ENCODE data around the gene NXPH4. TPM values are rescaled to one million over a fixed set of nuclear protein-coding genes. Genes with fewer than 3 reads are reported as not detected.

The NXPH4 gene
- total RNA-seq, 4 donors from 2014 or later = 18.4 to 21.3 (median 19.9) TPM

DNA sequence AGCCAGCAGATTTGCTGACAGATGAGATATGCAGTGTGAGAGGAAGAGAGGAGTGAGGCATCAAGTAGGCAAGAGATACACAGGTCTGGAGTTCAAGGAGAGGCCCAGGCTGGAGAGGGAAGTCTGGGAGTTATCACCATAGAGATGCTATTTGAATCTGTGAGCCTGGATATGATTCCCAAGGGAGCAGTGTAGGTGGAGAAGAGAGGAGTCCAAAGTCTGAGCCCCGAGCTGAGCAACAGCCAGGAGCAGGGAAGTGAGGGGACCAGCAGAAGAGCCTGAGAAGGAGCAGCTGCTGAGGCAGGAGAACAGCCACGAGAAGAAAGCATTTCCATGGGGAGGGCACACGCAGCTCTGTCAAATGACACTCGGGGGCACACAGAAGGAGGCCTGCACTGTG is 20.2 kb upstream of the NXPH4 start:
- H3K4me3 ChIP-seq (ENCODE audit: low read depth, poor library complexity, severe bottlenecking) = no peak overlapping the region
- intact Hi-C loops (cut with DNase I; ENCODE audit: low total_unique reads) = no loop called here
- no peak for DNase-seq (ENCODE audit: low spot score in 2 of 2)
- TF ChIP-seq, protein P1, sequence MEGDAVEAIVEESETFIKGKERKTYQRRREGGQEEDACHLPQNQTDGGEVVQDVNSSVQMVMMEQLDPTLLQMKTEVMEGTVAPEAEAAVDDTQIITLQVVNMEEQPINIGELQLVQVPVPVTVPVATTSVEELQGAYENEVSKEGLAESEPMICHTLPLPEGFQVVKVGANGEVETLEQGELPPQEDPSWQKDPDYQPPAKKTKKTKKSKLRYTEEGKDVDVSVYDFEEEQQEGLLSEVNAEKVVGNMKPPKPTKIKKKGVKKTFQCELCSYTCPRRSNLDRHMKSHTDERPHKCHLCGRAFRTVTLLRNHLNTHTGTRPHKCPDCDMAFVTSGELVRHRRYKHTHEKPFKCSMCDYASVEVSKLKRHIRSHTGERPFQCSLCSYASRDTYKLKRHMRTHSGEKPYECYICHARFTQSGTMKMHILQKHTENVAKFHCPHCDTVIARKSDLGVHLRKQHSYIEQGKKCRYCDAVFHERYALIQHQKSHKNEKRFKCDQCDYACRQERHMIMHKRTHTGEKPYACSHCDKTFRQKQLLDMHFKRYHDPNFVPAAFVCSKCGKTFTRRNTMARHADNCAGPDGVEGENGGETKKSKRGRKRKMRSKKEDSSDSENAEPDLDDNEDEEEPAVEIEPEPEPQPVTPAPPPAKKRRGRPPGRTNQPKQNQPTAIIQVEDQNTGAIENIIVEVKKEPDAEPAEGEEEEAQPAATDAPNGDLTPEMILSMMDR (IDR thresholded peaks at IDR 0.05) = no peak
- no peak for TF ChIP-seq POLR2A (IDR thresholded peaks at IDR 0.05)
- WGBS, 2 donors = 73 to 75% methylated on average over 4 of the region's 4 CpGs

DNA sequence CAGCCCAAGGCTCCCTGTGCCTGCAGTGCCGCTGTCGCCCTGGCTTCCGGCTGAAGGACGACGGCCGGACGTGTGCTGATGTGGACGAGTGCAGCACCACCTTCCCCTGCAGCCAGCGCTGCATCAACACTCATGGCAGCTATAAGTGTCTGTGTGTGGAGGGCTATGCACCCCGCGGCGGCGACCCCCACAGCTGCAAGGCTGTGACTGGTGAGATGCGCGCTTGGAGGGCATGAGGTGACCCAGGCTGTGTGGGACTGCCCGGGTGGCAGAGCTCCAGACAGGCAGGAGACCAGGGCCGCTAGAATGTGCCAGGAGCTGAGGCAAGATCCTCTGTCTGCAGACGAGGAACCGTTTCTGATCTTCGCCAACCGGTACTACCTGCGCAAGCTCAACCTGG is 19.6 kb upstream of the NXPH4 start:
- 88 to 90% methylated on average over 17 to 22 of the region's 22 CpGs for WGBS, 2 donors
- TF ChIP-seq, protein P1 (IDR thresholded peaks at IDR 0.05) = no peak

DNA sequence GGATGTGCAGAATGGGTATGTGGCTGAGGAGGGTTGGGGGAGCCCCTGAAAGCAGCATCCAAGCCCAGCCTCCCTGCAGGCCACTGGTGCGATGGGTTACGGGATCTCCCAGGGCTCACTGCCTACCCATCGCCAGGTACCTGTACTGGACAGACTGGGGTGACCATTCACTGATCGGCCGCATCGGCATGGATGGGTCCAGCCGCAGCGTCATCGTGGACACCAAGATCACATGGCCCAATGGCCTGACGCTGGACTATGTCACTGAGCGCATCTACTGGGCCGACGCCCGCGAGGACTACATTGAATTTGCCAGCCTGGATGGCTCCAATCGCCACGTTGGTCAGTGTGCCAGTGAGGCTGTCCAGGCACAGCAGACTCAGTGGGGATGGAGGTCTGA is 18.3 kb upstream of the NXPH4 start:
- intact Hi-C loops (cut with DNase I; ENCODE audit: low total_unique reads) = no loop called here
- no peak for DNase-seq (ENCODE audit: low spot score in 2 of 2)
- 85 to 87% methylated on average over 17 of the region's 17 CpGs for WGBS, 2 donors
- no peak overlapping the region for H3K4me3 ChIP-seq (ENCODE audit: low read depth, poor library complexity, severe bottlenecking)
- TF ChIP-seq POLR2A (IDR thresholded peaks at IDR 0.05) = no peak
- TF ChIP-seq, protein P1 (IDR thresholded peaks at IDR 0.05) = no peak

More for the DNA sequence above, 19.6 kb upstream of the NXPH4 start:
- DNase-seq (ENCODE audit: low spot score in 2 of 2) = no peak
- intact Hi-C loops (cut with DNase I; ENCODE audit: low total_unique reads) = no loop called here
- no peak overlapping the region for H3K4me3 ChIP-seq (ENCODE audit: low read depth, poor library complexity, severe bottlenecking)

DNA sequence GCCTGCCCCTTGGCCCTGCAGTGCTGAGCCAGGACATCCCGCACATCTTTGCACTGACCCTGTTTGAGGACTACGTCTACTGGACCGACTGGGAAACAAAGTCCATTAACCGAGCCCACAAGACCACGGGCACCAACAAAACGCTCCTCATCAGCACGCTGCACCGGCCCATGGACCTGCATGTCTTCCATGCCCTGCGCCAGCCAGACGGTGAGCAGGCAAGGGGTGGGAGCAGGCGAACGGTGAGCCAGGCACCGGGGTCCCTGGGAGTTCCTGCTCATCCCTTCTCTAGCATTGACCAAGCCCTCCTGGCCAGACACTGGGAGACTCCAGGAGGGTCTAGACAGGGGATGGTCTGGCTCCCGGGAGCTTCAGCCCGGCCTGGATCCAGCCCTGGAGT is 17.4 kb upstream of the NXPH4 start:
- TF ChIP-seq, protein P1 (IDR thresholded peaks at IDR 0.05) = no peak
- WGBS, 2 donors = 88 to 90% methylated on average over 9 to 15 of the region's 15 CpGs
- no peak overlapping the region for H3K4me3 ChIP-seq (ENCODE audit: low read depth, poor library complexity, severe bottlenecking)
- intact Hi-C loops (cut with DNase I; ENCODE audit: low total_unique reads) = no loop called here
- no peak for DNase-seq (ENCODE audit: low spot score in 2 of 2)

DNA sequence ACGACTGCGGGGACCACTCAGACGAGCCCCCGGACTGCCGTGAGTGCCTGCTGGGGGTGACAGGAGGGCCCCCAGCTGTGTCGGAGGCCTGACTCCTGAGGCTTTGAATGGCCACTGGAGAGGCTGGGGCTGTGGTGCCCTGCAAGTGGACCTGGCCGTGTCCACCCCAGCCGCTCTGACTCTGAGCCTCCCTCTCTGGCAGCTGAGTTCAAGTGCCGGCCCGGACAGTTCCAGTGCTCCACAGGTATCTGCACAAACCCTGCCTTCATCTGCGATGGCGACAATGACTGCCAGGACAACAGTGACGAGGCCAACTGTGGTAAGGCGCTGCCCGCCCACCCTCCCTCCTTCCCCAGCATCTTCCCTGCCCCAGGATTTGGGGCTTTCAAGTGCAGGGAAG is 16.1 kb upstream of the NXPH4 start:
- H3K4me3 ChIP-seq (ENCODE audit: low read depth, poor library complexity, severe bottlenecking) = no peak overlapping the region
- no peak for TF ChIP-seq POLR2A (IDR thresholded peaks at IDR 0.05)
- no peak for DNase-seq (ENCODE audit: low spot score in 2 of 2)
- WGBS, 2 donors = 94 to 96% methylated on average over 10 to 13 of the region's 15 CpGs
- intact Hi-C loops (cut with DNase I; ENCODE audit: low total_unique reads) = no loop called here

DNA sequence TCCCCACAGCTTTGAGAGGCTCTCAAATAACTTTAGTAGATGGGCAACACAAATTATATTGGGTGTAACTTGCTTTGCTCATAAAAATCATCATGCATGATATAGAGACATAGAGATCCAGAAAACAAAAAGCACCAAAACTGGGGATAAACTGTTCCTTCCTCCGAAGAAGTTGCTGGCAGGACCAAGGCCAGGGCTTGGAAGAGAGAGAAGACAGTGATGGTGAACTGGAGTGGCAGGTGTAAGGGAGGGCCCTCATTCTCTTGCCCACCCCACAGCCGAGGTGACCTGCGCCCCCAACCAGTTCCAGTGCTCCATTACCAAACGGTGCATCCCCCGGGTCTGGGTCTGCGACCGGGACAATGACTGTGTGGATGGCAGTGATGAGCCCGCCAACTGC is 15.4 kb upstream of the NXPH4 start:
- intact Hi-C loops (cut with DNase I; ENCODE audit: low total_unique reads) = no loop called here
- H3K4me3 ChIP-seq (ENCODE audit: low read depth, poor library complexity, severe bottlenecking) = no peak overlapping the region
- DNase-seq (ENCODE audit: low spot score in 2 of 2) = no peak
- 69 to 81% methylated on average over 8 of the region's 8 CpGs for WGBS, 2 donors
- TF ChIP-seq, protein P1 (IDR thresholded peaks at IDR 0.05) = no peak
- no peak for TF ChIP-seq POLR2A (IDR thresholded peaks at IDR 0.05)
